Activated CD8-positive, alpha-beta T cell treated with anti-CD3 and anti-CD28 coated beads, Interleukin-2, amount 10 ng/mL, durations not matched to agents 7 days and 5 days (primary cell): ENCODE measurements around the gene TOP2A. TPM values are rescaled to one million over a fixed set of nuclear protein-coding genes. Genes with fewer than 3 reads are reported as not detected.
"Not testable (repeated sequence)": the region's sequence is repeated elsewhere in the genome, so short reads cannot be mapped to it uniquely, and the experiment has no call there.

Experiments
- ATAC-seq: fragments of 150-1000 bp; cut with Tn5 transposase; one replicate; pipeline ENCODE4 v1.10.0; 2021; ENCODE audit warnings: moderate library complexity
- CTCF ChIA-PET: fragments of 350-600 bp; sonication (Branson Sonifier 250); formaldehyde crosslinking; loops from one replicate; lab custom pipeline; 2021; ENCODE audit warnings: antibody characterized with exemption; lab: Charles Lee
- POLR2A ChIA-PET: fragments of 350-600 bp; sonication (Branson Sonifier 250); formaldehyde crosslinking; loops from one replicate; lab custom pipeline; 2021; ENCODE audit warnings: antibody characterized with exemption; lab: Charles Lee
- DNase-seq: peaks from one replicate; pipeline ENCODE4 v3.0.0-alpha.2; 2020
- H3K27ac Mint-ChIP-seq: one replicate; pipeline ENCODE4 v1.8.0; 2021; ENCODE audit warnings: mild to moderate bottlenecking, mixed read lengths
- H3K27me3 Mint-ChIP-seq: one replicate; pipeline ENCODE4 v1.8.0; 2021; ENCODE audit warnings: low read depth, mixed read lengths
- H3K36me3 Mint-ChIP-seq: one replicate; pipeline ENCODE4 v1.8.0; 2021; ENCODE audit warnings: low read depth, mixed read lengths
- H3K4me1 Mint-ChIP-seq: one replicate; pipeline ENCODE4 v1.8.0; 2021; ENCODE audit warnings: low read depth, mixed read lengths
- H3K4me3 Mint-ChIP-seq: one replicate; pipeline ENCODE4 v1.8.0; 2021; ENCODE audit warnings: mild to moderate bottlenecking, mixed read lengths
- H3K9me3 Mint-ChIP-seq: one replicate; pipeline ENCODE4 v1.8.0; 2022; ENCODE audit warnings: mixed read lengths; ENCODE audit not compliant: insufficient read depth
- total RNA-seq, 2 experiments: library from RNA; stranded (reverse); gene quantifications; one replicate each; pipeline ENCODE4 v1.2.3, GENCODE V29; 2021

Gene TOP2A
- total RNA-seq, 2 experiments from 2014 or later, result 517 to 567 TPM

GRCh38 chr17:40412880-40413279 is 4.8 kb downstream of the TOP2A start:
- H3K4me1 Mint-ChIP-seq, result peaks cover 43% of the 10 kb centered on the region
- peaks cover 74% of the 10 kb centered on the region for H3K36me3 Mint-ChIP-seq
- H3K27me3 Mint-ChIP-seq, result no peaks in the 10 kb centered on the region
- DNase-seq (no peak), ATAC-seq (no peak)
- CTCF ChIA-PET, result interaction anchor here (0.8 to 3.6 kb wide), 9 partner anchors 11 to 147 kb away, joined by 3 to 38 read pairs (median 4); no protein-coding TSS in a partner anchor
- H3K4me3 Mint-ChIP-seq, result no peak overlapping the region
- POLR2A ChIA-PET, result interaction anchor here (0.6 to 1.1 kb wide), 3 partner anchors 32 to 147 kb away, joined by 3 to 4 read pairs (median 3); no protein-coding TSS in a partner anchor
- H3K9me3 Mint-ChIP-seq, result no peaks in the 10 kb centered on the region
- H3K27ac Mint-ChIP-seq, result peak overlapping the region; percentile 43

- Mint-ChIP-seq H3K9me3 (no peaks in the 10 kb centered on the region), H3K36me3 (peaks cover 75% of the 10 kb centered on the region), H3K27me3 (no peaks in the 10 kb centered on the region), H3K27ac (no peak overlapping the region), H3K4me3 (no peak overlapping the region), H3K4me1 (peaks cover 48% of the 10 kb centered on the region)
- ChIA-PET CTCF (interaction anchor here (0.7 to 3.6 kb wide), 10 partner anchors 10 to 148 kb away, joined by 3 to 38 read pairs (median 5); no protein-coding TSS in a partner anchor), POLR2A (interaction anchor here (1.1 kb wide), 1 partner anchor 148 kb away, joined by 3 read pairs; no protein-coding TSS in a partner anchor)
- DNase-seq (no peak), ATAC-seq (no peak)
Measured at GRCh38 chr17:40411821-40412220, 5.9 kb downstream of the TOP2A start.

- Mint-ChIP-seq H3K4me3 (no peak overlapping the region), H3K4me1 (peaks cover 41% of the 10 kb centered on the region), H3K27ac (peak overlapping the region; percentile 27), H3K9me3 (no peaks in the 10 kb centered on the region), H3K27me3 (no peaks in the 10 kb centered on the region), H3K36me3 (peaks cover 70% of the 10 kb centered on the region)
- no peak for DNase-seq
- ATAC-seq, result no peak
- ChIA-PET POLR2A (interaction anchor here (1.1 to 1.2 kb wide), 2 partner anchors 17 to 20 kb away, joined by 3 to 5 read pairs; no protein-coding TSS in a partner anchor), CTCF (interaction anchor here (1.0 to 3.6 kb wide), 10 partner anchors 8 to 139 kb away, joined by 3 to 38 read pairs (median 6); no protein-coding TSS in a partner anchor)
Measured at GRCh38 chr17:40410082-40410481, 7.6 kb downstream of the TOP2A start.

GRCh38 chr17:40409540-40409939 is 8.2 kb downstream of the TOP2A start:
- Mint-ChIP-seq H3K4me1 (peaks cover 42% of the 10 kb centered on the region), H3K36me3 (peaks cover 74% of the 10 kb centered on the region)
- not testable (repeated sequence) for H3K9me3 Mint-ChIP-seq, DNase-seq, ATAC-seq, H3K27ac Mint-ChIP-seq, H3K27me3 Mint-ChIP-seq, H3K4me3 Mint-ChIP-seq
- ChIA-PET POLR2A (interaction anchor here (1.2 kb wide), 1 partner anchor 123 kb away, joined by 3 read pairs; no protein-coding TSS in a partner anchor), CTCF (interaction anchor here (1.4 kb wide), 1 partner anchor 17 kb away, joined by 3 read pairs; no protein-coding TSS in a partner anchor)

GRCh38 chr17:40407460-40407859 is 10.2 kb downstream of the TOP2A start:
- ChIA-PET POLR2A (interaction anchor here (0.6 to 1.2 kb wide), 2 partner anchors 15 to 121 kb away, joined by 3 read pairs; no protein-coding TSS in a partner anchor), CTCF (interaction anchor here (0.8 to 3.4 kb wide), 6 partner anchors 9 to 125 kb away, joined by 3 to 18 read pairs (median 4); partner anchors contain the start of gene TOP2A)
- Mint-ChIP-seq H3K4me3 (no peak overlapping the region), H3K4me1 (peaks cover 39% of the 10 kb centered on the region), H3K36me3 (peaks cover 76% of the 10 kb centered on the region), H3K27me3 (no peaks in the 10 kb centered on the region), H3K27ac (no peak overlapping the region), H3K9me3 (no peaks in the 10 kb centered on the region)
- DNase-seq (no peak), ATAC-seq (no peak)

- ChIA-PET POLR2A (interaction anchor here (1.1 kb wide), 1 partner anchor 129 kb away, joined by 4 read pairs; no protein-coding TSS in a partner anchor), CTCF (interaction anchor here (2.0 to 5.0 kb wide), 2 partner anchors 11 to 129 kb away, joined by 6 to 42 read pairs; no protein-coding TSS in a partner anchor)
- no peak for DNase-seq
- no peak overlapping the region for H3K27ac Mint-ChIP-seq
- peaks cover 34% of the 10 kb centered on the region for H3K4me1 Mint-ChIP-seq
- ATAC-seq, result no peak
- H3K36me3 Mint-ChIP-seq, result peaks cover 80% of the 10 kb centered on the region
- H3K4me3 Mint-ChIP-seq, result no peak overlapping the region
- no peaks in the 10 kb centered on the region for H3K27me3 Mint-ChIP-seq
- no peaks in the 10 kb centered on the region for H3K9me3 Mint-ChIP-seq
Measured at GRCh38 chr17:40404003-40404402, 13.7 kb downstream of the TOP2A start.

GRCh38 chr17:40402668-40403067 is 15.0 kb downstream of the TOP2A start:
- CTCF ChIA-PET, result interaction anchor here (0.7 to 5.0 kb wide), 8 partner anchors 9 to 131 kb away, joined by 3 to 42 read pairs (median 6); no protein-coding TSS in a partner anchor
- Mint-ChIP-seq H3K36me3 (peaks cover 86% of the 10 kb centered on the region), H3K27me3 (no peaks in the 10 kb centered on the region), H3K4me1 (peaks cover 36% of the 10 kb centered on the region), H3K4me3 (no peak overlapping the region), H3K9me3 (no peaks in the 10 kb centered on the region), H3K27ac (peak overlapping the region; percentile 56)
- ATAC-seq (no peak), DNase-seq (no peak)
- POLR2A ChIA-PET, result interaction anchor here (0.7 to 2.1 kb wide), 4 partner anchors 11 to 161 kb away, joined by 3 to 5 read pairs (median 4); partner anchors contain the start of gene TOP2A

- no peak overlapping the region for H3K27ac Mint-ChIP-seq
- no peaks in the 10 kb centered on the region for H3K9me3 Mint-ChIP-seq
- peaks cover 78% of the 10 kb centered on the region for H3K36me3 Mint-ChIP-seq
- POLR2A ChIA-PET, result no interaction called here
- ATAC-seq (peak; percentile 67), DNase-seq (no peak)
- no peak overlapping the region for H3K4me3 Mint-ChIP-seq
- no peaks in the 10 kb centered on the region for H3K27me3 Mint-ChIP-seq
- CTCF ChIA-PET, result interaction anchor here (0.7 to 5.0 kb wide), 14 partner anchors 9 to 930 kb away, joined by 3 to 42 read pairs (median 4); partner anchors contain the start of genes GJD3 and TOP2A
- peaks cover 24% of the 10 kb centered on the region for H3K4me1 Mint-ChIP-seq
Measured at GRCh38 chr17:40399185-40399584, 18.5 kb downstream of the TOP2A start.

- H3K4me3 Mint-ChIP-seq, ATAC-seq, DNase-seq, H3K4me1 Mint-ChIP-seq, H3K27me3 Mint-ChIP-seq, H3K9me3 Mint-ChIP-seq: not testable (repeated sequence)
- Mint-ChIP-seq H3K36me3 (peaks cover 54% of the 10 kb centered on the region), H3K27ac (peak overlapping the region; percentile 34)
- CTCF ChIA-PET, result interaction anchor here (1.3 kb wide), 1 partner anchor 84 kb away, joined by 3 read pairs; no protein-coding TSS in a partner anchor
- POLR2A ChIA-PET, result interaction anchor here (1.0 kb wide), 1 partner anchor 24 kb away, joined by 3 read pairs; no protein-coding TSS in a partner anchor
Measured at GRCh38 chr17:40386555-40386954, 31.1 kb downstream of the TOP2A start.

GRCh38 chr17:40382251-40382650 is 35.4 kb downstream of the TOP2A start:
- Mint-ChIP-seq H3K4me1 (no peaks in the 10 kb centered on the region), H3K27me3 (no peaks in the 10 kb centered on the region), H3K9me3 (no peaks in the 10 kb centered on the region), H3K4me3 (no peak overlapping the region), H3K27ac (no peak overlapping the region), H3K36me3 (peaks cover 18% of the 10 kb centered on the region)
- DNase-seq (no peak), ATAC-seq (no peak)
- ChIA-PET POLR2A (interaction anchor here (0.7 to 1.2 kb wide), 2 partner anchors 11 to 1319 kb away, joined by 3 to 4 read pairs; no protein-coding TSS in a partner anchor), CTCF (interaction anchor here (0.7 to 1.7 kb wide), 3 partner anchors 20 to 24 kb away, joined by 3 to 7 read pairs (median 3); no protein-coding TSS in a partner anchor)

- Mint-ChIP-seq H3K27ac (no peak overlapping the region), H3K36me3 (peaks cover 4% of the 10 kb centered on the region), H3K9me3 (no peaks in the 10 kb centered on the region), H3K4me3 (no peak overlapping the region), H3K27me3 (peaks cover 4% of the 10 kb centered on the region), H3K4me1 (peaks cover 11% of the 10 kb centered on the region)
- ATAC-seq (no peak), DNase-seq (no peak)
- ChIA-PET POLR2A (no interaction called here), CTCF (no interaction called here)
Measured at GRCh38 chr17:40378966-40379365, 38.7 kb downstream of the TOP2A start.
